NCI-H82 treated with DMSO at 0.1 percent for 48 hours (cell line): ENCODE data around the gene EEF2.

Experiments
- DNase-seq: peaks from one replicate; lab custom pipeline; 2025; ENCODE audit not compliant: unreplicated experiment; lab: John Stamatoyannopoulos, UW

Gene EEF2

DNA sequence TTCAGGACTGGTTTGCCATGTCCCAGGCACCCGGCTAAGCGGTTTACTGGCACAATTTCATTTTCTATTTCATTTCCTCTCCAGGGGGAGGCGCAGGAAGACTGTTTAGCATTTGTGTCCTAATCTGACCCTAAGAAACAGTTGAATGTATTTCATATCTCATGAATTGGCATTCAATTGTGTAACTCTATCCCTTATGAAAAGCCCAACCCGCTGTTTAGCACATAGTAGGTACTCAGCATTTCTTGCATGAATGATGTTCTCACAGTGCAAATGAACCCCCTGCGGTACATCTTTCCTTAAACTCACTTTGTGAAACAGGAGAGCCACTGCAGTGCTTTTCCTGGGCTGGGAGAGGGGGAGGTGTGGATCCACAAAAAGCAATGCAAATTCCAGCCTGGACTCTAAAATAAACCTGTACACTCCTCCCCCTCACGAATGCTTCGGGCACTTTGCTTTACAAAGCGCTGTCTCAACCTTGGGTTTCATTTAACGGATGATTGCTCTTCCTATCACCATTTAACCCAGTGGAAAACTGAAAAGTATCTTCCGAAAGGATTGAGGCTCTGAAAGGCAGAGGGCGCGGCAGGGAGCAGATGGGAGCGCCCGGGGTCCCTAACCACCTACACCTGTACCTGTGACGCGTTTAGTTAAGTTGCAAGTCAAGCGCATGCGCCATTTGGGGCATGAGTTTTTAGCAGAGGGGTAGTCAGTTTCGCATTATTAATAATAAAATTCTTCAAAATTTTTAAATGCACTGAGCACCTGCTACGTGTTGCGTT is 1.2 kb upstream of the EEF2 start:
- peak; percentile 49 for DNase-seq

DNA sequence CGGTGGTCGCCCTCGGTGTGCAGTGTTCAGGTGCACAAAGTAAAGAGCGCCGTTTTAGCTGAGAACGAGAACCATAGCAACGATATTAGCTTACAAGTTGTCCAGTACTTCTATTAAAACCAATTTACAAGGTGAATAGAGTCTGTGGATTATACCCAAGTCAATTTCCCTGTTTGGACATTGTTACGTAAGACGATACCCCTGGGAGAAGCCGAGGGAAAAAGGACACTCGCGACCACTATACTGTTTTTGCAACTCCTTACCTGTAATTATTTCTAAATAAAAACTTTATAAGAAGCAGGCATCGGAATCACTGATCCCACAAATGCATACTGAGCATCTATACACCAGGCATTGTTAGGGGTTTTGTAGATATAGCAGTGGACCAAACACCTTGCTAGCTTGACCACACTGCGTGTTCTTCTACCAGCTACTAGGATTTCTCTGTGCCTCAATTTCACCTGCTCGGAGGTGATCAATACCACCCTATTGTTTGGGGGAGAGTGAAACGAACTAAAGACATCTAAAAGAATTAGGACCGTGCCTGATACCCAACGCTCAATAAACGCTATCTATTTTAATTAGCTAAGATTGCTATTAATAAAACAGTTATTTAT is 488 bp upstream of the EEF2 start:
- no peak for DNase-seq

DNA sequence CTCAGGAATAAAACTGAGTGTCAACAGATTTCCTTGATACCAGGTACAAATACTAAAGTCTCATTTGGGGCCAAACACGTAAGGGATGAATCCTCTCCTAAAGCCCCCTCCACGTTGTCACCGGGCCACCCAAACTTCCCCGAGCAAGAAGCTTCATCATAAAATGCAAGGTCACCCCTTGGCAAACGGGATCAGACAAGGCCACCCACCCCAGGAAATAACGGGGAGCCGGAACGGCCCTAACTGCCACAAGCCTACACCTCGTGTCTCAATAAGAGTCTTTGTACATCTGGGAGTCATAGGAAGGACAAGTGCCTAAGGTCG is 717 bp downstream of the EEF2 start:
- no peak for DNase-seq

DNA sequence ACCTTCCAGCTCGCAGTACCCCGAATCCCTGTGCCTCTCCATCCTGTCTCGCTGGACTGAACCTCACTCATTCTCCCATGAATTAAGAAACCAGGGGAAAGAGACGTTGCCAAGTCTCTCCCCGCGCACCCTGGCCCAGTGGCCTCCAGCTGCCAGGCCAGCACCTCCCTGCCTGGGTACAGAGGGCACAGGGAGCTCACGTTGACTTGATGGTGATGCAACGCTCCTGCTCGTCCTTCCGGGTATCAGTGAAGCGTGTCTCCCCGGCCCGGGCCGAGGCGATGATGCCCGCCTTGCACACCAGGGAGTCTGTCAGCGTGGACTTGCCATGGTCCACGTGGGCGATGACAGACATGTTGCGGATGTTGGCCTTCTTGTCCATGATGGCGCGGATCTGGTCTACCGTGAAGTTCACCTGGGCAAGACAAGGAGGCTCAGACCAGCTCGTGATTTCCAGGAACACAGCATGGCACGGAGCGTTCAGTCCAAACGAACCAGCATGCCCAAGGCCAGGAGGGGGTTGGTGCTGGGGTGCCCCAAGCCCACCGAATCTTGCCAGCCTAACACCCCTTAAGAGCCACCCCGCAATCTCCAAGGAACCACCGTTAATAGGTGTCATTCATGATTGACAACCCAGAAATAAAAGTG is 1.2 kb downstream of the EEF2 start:
- no peak for DNase-seq

DNA sequence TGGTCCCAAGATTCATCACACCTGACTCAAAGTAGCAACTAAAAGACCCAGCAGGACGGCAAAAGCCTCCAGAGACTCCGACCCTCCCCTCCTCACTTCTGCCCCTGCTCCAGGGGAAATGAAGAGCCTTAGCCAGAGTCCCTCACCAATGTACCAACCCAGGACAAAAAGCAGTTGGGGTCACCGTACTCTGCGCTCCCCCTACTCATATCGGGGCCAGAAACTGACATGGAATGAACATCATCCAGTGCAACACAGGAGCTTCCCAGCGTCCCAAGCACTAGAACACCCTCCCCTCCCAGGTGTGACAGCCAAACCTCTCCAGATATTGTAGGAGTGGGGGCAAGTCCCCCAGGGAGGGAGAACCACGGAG is 1.7 kb downstream of the EEF2 start:
- no peak for DNase-seq

DNA sequence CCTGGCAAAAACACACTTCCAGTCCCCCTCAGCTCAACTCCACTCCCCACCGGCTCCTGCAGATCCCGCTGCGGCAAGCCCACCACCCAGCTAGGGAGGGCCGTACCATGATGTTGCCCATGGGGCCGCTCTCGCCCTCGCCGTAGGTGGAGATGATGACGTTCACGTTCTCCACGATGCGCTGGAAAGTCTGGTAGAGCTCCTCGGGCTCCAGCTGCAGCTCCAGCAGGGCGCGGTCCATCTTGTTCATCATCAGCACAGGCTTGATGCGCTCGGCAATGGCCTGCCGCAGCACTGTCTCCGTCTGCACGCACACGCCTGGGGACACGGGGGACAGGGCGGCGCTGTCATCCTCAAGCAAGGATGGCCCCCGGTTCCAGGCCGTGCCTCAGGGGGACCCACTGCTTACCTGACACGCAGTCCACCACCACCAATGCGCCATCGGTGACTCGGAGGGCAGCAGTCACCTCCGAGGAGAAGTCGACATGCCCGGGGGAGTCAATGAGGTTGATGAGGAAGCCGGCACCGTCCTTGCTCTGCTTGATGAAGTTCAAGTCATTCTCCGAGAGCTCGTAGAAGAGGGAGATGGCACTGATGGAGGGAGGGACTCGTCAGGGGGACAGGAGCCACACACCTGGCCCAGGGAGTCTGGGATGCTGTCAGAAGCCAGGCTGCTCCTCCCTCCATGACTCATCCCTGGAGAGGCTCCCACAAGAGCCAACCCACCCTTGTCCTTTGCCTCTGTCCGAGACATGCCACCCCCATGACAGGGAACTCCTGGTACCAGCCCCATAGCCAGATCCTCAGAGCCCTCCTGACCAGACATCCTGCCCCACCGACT is 2.3 kb downstream of the EEF2 start:
- DNase-seq: no peak

DNA sequence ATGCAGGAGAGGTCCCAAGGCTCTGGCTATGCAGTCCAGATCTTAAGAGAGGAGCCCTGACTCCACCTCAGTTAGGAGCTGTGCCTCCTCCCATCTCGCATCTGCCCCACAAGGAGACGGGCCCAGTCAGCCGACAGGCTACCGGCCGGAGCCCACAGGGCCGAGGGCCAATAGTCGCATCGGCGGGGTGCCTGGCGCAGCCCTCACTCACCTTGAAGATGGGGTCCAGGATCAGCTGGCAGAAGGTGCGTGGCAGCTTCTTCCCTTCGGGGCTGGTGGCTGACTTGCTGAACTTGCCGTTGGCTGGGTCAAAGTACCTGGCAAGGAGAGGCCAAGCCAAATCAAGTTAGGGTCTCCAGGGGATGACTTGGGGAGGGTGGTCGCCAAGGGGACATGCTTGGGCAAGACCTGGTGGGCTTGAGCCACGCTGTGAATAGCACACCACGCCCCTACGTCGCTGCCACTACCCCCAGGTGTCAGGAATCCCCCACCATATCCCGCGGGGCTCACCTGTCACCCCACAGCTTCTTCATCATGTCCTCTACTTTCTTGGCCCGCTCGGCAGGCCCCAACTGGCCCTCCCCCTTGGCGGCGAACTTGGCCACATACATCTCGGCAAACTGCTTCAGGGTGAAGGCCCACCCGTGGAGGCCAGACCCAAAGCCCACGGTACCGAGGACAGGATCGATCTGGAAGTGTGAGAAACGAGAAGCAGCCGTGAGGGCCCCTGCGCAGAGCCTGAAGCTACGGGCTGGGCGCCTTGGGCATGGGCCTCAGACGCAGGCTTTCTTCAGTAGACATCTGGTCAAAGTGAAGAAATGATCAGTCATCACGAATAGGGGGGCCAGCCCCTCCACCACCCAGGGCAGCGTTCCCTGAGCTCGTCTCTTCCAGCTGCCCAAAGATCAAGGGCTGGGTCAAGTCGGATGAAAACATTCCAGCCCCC is 3.3 kb downstream of the EEF2 start:
- no peak for DNase-seq

DNA sequence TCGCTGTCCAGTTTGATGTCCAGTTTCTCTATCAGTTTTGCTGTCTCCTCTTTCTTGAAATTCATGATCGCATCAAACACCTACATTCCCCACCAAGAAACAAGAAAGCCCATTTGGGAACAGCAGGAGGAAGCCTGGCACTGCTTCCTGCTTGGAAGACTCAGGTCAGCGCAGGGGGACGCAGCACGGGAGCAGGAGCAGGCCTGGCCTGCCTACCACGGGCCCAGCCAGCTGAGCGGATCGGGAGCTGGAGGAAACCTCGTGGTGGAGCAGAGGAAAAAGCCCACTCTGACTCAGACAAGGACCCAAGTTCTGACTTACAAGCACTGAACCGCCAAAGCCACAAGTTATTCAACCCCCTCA is 3.9 kb downstream of the EEF2 start:
- no peak for DNase-seq

DNA sequence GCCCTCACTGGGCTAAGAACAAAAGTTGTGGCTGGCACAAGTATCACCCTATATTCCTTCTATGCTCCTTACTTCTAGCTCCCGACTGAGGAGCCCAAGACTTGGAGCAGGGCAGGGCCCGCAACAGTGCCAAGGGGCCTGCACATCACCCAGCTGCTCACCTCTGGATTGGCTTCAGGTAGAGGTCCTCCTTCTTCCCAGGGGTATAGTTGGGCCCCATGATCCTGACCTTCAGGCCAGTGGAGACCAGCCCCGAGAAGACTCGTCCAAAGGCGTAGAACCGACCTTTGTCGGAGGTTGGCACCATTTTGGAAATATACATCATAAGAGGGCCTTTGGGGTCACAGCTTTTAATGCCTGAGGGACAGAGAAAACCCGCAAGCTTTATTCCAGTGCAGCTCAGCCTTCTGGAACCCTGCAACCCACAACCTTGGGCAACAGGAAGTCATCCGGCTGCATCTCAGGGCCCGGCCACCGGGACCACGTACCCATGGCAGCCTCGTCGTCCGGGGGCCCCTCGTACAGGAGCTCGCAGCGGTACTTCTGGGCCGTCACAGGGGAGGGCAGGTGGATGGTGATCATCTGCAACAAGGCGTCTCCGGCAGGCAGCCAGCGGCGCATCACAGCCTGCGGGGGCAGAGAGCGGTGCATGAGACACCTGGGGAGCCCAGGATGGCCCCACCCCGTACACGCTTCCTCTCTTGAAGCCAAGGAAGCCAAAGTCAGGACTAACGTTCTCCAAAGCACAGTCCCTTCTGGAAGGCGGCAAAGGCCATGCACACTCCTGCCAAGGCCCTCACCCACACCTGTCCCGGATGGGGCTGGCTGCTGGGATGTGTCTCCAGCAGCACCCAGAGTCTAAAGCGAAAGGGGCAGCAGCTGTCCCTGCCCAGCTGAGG is 4.7 kb downstream of the EEF2 start:
- DNase-seq: no peak

DNA sequence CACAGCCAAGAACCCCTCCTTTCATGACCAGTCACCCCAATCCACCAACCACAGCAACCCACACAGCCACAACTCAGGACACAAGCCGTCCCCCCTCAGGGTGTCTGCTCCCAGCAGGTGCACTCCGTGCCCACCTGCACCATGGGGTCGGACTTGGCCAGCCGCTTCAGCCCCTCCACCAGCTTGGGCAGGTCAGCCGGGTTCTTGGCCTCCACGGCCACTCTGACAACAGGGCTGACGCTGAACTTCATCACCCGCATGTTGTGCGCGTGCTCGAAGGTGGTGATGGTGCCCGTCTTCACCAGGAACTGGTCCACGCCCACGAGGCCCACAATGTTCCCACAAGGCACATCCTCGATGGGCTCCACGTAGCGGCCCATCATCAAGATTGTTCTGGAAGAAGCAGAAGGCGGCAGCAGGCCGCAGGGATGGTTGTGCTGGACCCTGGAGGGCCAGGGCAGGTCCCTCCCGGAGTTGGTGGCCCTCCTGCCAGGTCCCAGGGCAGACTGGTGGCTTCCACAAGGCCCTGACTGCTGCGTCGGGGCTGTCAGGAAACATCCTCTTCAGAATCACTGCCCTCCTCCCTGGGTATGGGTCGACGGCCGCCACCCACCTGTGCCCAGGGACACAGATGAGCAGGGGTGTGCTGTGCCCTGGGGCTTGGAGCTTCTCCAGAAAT is 5.5 kb downstream of the EEF2 start:
- DNase-seq: no peak

DNA sequence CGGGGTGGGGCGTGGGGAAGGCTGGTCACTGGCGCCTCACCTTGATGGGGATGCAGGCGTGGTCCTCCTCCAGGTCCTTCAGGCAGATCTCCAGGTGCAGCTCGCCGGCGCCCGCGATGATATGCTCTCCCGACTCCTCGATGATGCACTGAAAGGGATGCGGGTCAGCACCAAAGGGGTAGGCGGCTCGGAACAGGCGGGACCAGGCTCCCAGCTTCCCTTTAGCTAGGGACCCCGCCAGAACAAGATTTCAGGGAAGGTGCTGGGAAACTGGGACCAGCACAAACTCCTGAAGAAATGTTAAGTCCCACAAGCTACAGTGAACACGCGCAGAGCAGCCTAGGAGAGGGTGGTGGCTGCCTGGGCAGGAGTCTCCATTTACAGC is 6.0 kb downstream of the EEF2 start:
- no peak for DNase-seq

DNA sequence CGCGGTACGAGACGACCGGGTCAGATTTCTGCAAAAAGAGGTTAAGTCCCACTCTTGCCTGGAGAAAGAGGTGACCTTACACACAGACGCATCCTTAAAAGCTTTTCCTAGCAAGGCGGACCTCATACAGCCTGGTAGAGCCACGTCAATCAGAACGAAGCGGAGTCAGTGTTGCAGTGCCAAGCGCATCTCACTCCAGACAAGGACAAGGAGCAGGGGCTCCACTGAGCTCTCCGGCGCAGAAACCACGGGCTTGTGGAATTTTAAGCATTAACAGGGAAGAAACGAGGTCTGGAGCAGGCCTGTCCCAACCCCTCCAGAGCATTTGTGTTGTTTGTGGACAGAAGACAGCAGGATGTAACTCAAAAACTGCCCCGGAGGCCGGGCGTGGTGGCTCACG is 7.1 kb downstream of the EEF2 start:
- DNase-seq: no peak

DNA sequence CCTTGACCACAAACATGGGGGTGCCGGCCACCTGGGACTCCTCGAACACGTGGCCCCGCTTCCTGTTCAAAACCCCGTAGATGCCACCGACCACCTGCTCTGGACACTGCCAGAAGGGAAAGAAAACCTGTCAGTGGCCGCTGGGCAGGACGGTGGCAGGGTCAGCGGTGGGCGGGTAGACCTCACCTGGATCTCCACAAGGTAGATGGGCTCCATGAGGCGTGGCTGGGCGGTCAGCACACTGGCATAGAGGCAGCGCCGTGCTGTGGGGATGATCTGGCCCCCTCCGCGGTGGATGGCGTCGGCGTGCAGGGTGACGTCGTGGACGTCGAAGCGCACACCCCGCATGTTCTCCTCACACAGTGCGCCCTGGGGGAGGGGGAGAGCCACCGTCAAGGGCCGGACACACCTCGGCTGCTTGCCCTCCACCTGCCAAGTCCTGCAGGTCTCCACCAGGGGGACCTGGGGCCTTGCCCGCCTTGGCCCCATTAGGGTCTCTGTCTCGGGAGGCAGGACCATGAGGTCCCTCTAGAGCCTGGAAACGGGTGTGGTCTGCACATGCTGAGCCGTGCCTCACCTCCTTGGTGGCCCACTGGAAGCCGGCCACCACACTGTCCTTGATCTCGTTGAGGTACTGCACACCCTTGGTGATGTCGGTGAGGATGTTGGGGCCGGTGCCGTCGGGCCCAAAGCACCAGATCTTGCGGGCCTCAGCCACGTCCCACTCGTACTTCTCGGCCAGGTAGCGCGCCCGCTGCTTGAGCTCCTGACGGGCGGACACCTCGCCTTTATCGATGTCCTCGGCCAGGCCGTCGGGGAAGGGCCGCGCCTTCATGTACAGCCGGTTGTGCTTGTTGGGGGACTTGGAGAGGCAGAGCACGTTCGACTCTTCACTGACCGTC is 7.8 kb downstream of the EEF2 start:
- DNase-seq: no peak

DNA sequence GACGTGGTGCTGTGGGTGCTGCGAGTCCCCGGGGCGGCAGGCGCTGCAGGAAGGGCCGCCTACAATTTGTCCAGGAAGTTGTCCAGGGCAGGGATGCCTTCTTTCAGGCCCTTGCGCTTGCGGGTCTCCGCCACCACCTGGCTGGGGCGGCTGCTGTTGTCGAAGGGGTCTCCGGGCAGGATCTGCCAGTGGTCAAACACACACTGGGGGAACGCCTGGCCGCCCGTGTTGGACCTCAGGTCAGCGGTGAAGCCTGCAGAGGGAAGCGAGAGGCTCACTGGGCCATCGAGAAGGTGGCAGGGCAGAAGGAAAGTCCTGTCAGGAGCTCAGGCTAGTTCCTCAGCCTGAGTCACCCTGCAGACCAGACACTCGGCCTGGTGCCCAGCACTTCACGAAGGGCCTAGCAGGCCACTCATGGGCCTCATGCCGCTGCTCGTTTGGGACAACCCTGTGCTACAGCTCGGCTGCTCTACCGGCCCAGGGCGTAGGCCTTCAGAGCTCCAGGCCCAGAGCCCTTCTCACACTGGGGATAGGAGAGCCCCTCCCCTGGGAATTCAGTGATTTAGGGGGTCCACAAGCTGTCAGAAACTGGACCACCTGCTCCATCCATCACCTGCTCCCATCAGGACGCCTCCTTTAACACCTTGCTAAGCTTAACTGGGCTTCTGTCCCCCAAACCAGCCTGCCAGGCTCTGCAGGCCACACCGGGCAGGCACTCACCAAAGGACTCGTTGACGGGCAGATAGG is 8.6 kb downstream of the EEF2 start:
- DNase-seq: no peak

DNA sequence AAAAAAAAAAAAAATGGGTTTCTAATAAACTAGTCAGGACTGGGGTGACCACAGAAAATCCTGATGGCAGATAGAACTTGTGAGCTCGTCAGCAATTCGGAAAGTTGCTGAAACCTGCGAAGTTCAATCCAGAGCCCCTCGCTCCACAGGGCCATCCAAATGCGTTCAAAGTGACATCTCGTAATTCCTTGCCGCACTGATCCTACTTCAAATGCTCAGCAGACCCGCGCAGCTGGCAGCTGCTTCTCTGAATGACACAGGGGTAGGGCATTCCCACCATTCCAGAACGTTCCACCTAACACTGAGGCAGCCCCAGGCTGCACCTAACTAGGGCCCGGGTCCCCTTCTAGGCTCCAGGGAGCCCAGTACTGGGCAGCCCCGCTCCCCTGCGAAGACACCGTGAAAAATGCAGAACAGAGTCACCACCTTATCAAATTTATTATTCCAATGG is 9.6 kb downstream of the EEF2 start:
- DNase-seq: no peak

DNA sequence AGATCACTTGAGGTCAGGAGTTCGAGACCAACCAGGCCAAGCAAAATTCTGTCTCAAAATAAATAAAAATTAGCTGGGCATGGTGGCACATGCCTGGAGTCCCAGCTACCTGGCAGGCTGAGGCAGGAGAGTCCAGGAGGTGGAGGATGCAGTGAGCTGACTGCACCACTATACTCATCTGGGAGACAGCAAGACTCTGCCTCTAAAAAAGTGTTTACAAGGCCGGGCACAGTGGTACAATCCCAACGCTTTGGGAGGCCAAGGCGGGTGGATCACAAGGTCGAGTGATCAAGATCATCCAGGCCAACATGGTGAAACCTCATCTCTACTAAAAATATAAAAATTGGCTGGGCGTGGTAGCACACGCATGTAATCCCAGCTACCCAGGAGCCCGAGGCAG is 10.1 kb downstream of the EEF2 start:
- DNase-seq: no peak

DNA sequence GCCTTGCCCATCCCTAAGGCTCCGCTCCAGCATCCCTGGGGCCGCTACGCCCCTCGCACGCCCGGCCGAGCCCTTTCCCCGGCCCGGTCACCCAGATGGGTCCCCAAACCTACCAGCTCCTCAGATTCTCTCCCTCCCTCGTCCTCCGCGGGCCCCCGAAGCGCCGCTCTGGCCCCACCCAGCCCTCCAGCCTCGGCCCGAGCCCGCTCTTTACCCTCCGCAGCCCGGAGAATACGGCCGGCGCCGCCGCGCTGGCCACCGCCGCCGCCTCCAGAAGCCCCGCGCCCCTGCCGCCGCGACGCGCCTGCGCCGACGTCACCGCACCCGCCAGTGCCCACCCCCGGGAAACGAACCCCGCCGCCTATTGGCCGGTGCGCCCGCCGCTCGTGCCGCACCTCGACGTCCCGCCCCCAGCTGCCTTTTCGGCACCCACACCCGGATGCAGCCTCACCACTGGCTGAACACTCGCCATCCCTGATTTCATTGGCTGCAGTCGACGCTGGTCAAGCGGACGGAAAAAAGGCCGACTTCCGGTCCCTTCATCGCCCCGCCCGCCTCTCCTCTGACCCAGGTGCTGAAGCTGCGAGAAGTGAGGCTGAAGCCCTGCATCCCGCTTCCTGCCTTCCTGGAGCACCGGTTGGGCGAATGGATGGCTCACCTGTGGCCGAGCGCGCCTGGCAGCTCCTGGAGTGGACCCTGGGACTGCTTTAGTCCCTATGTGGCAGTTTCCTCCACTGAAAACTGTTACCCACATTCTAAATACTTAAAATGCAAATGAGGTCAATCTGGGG is 14.3 kb downstream of the EEF2 start, which contains the start of gene DAPK3:
TSS of gene DAPK3 (minus strand) at position 292 of the 791 bp plus-strand sequence. CDS start 1,364 bp downstream, outside the sequence.
- DNase-seq: peak; percentile 85
